ENCODE results near the gene AGBL5.
"Not testable (repeated sequence)": the region's sequence is repeated elsewhere in the genome, so short reads cannot be mapped to it uniquely, and the experiment has no call there.

The AGBL5 gene

GRCh38 chr2:27091746-27092695, 40.6 kb downstream of the AGBL5 start:
- no peak for DNase-seq (ENCODE audit: low read depth)

DNA sequence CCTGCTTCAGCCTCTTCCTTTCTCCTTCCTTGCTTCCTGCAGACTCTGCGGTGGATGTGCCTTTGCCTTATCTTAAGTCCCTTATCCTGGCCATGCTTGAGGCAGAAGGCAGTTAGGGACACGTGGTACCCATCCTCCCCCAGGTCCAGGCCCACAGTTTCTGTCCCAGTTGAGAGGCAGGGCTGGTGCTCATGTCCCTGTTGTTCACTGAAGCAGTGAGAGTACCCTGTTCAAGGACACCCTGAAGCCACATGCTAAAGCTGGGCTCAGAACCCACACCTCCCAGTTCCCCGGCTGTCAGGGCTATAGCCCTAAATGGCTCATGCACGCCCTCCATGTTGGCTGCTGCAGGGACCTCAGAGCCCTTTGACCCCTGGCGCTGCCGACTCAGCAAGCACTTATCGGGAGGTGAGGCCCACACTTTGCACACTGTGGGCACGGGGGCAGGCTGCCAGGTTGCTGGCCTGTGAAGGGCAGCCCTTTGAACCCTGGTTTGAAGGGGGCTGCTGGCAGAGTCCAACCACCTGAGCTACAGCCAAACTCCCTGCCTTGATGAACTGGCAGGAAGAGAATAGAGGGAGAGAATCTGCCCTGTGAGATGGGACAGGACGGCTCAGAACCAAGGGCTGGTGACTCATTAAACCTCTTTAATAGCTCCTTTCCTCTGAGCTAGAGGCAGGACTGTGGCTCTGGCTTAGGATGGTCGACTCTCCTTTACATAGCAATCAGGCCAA, 41.4 kb downstream of the AGBL5 start:
- no peak for DNase-seq (ENCODE audit: low read depth)

GRCh38 chr2:27093430-27094352, 42.2 kb downstream of the AGBL5 start:
- no peak for DNase-seq (ENCODE audit: low read depth)

GRCh38 chr2:27094353-27094984, 43.0 kb downstream of the AGBL5 start:
- no peak for DNase-seq (ENCODE audit: low read depth)

- DNase-seq (ENCODE audit: low read depth): no peak
These were observed 43.9 kb downstream of the AGBL5 start for GRCh38 chr2:27095427-27095744.

DNA sequence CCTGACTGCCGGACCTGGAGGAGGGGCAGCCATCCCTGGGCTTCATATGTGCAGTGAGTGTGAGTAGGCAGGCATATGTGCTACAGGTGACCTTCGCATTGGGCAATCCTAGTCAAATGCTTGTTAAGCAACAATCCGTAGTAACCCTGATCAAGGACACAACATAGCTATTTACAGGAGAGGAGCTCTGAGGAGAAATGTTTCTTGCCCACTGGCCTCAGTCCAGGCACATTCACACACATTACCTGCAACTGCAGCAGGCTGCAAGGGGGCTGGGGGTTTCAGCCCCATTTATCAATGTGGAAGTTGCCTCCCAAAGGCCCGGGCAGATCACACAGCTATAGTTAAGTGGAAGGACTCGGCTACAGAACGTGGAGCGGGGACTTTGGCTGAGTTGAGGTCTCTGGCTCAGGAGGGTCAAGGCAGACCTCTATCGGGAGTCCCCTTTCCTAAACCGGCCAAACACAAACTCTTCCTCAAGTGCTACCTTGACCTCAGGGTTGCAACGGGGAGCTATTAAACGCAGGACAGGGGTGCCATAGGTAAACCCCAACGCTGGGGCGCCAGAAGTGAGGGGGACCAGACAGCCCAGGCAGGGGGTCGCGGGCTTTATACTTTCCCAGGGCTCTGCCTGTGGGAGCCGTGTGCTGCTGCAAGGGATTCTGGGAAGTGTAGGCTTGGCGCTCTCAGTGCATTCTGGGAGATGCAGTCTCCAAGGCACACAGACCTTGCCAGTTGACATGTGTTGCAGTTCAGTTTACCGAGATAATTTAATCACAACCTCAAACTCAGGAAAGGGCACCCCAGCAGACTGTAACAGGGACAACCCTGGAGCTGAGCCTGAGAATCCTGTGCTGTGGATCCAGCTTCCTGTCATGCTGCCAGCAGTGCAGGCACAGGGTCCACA, 44.5 kb downstream of the AGBL5 start:
- DNase-seq (ENCODE audit: low read depth): no peak

DNA sequence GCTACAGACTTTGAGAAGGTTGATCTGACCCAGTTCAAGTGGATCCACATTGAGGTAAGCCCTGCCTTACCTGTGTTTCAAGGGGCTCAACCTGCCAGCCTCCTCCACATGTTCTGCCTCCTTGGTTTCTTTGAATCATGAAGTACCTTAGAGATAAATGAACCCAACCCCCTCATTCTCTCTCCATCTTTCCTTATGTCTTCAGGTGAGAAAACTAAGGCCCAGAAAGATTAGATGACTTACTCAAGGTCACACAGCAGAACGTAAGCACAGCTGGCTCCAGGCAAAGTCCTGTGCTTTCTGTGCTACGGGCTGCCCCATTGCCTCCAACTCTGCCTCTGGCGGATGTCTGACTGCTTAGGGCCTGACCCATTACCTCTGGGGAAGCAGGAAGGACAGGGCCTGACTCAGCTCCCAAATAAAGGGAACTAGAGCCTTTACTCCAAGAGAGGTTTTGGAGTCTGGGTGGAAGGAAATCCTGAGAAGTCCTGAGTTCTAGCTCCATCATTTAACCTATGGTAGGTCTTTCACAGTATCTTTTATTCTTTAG, 45.4 kb downstream of the AGBL5 start:
- DNase-seq (ENCODE audit: low read depth): no peak

DNA sequence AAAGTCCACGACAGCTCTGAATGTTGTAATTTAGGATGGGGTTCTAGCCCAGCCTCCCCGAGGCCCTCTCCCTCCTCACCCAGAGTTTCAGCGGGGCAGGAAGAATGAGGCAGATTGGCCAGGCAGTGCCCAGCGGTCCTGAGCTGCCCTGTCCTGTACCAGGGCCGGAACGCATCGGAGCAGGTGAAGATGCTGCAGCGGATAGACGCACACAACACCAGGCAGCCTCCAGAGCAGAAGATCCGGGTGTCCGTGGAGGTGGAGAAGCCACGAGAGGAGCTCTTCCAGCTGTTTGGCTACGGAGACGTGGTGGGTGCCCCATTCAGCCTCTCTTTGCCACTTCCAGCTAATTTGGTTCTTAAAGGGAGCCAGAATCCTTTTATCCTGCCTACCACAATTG, 45.9 kb downstream of the AGBL5 start:
- DNase-seq (ENCODE audit: low read depth): no peak

GRCh38 chr2:27099334-27099955, 48.0 kb downstream of the AGBL5 start:
- DNase-seq (ENCODE audit: low read depth): no peak

- no peak for DNase-seq (ENCODE audit: low read depth)
These were observed 48.6 kb downstream of the AGBL5 start for GRCh38 chr2:27100036-27100435.

DNA sequence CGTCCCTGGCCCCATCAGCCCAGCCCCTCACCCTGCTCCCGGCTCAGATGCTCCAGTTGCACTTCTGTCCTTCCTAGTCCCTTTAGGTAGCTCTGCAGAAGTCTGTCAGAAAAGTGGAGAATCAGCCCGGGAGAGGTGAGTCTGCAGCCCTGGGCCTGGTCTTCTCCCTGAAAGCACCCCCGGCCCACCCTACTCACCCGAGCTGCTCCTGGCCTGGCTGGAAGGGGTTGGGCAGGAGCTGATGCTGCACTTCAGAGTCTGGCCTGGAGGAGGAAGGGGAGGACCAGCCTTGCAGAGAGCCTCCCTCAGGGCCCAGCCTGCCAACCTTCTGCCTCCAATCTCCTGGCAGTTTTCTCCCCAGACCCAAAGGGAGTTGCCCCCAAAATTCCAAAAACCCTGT, 50.9 kb downstream of the AGBL5 start:
- DNase-seq (ENCODE audit: low read depth): no peak

GRCh38 chr2:27105981-27106380, 54.5 kb downstream of the AGBL5 start:
- no peak for DNase-seq (ENCODE audit: low read depth)

DNA sequence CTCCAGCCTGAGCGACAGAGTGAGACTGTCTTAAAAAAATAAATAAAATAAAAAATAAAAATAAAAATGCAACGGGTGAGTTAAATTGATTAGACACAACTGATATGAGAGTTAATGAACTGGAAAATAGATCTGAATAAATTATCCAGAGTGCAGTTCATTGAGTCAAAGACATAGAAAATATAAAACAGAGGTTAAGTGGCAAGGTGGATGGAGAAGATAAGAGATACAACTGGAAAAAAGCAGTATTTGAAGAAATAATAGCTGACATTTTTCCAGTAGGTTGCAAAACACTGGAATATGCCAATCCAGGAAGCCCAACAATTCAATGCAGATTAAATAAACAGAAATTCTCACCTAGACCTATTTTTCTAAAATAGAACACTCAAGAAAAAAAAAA, 56.8 kb downstream of the AGBL5 start:
- no peak for DNase-seq (ENCODE audit: low read depth)

DNA sequence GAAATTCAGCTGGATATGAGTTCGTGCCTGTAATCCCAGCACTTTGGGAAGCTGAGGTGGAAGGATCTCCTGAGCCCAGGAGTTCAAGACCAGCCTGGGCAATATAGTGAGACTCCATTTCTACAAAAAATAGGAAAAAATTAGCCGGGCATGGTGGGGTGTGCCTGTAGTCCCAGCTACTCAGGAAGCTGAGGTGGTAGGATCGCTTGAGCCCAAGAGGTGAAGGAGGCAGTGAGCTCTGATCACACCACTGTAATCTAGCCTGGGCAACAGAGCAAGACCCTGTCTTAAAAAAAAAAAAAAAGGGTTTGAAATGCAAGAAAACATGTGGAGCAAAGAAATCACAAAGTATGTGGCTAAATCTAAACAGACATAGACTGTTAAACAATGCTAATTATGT, 57.6 kb downstream of the AGBL5 start:
- DNase-seq (ENCODE audit: low read depth): no peak

DNA sequence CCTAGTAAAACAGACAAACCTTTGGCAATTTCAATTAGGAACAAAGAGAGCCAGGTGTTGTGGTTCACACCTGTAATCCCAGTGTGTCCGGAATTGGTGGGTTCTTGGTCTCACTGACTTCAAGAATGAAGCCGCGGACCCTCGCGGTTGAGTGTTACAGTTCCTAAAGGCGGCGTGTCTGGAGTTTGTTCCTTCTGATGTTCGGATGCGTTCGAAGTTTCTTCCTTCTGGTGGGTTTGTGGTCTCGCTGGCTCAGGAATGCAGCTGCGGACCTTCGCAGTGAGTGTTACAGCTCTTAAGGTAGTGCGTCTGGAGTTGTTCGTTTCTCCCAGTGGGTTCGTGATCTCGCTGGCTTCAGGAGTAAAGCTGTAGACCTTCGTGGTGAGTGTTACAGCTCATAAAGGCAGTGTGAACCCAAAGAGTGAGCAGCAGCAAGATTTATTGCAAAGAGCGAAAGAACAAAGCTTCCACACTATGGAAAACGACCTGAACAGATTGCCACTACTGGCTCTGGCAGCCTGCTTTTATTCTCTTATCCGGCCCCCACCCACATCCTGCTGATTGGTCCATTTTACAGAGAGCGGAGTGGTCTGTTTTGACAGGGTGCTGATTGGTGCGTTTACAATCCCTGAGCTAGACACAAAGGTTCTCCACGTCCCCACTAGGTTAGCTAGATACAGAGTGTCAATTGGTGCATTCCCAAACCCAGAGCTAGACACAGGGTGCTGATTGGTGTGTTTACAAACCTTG, 59.3 kb downstream of the AGBL5 start:
- DNase-seq (ENCODE audit: low read depth): not testable (repeated sequence)

- DNase-seq (ENCODE audit: low read depth): not testable (repeated sequence)
These were observed 60.1 kb downstream of the AGBL5 start for GRCh38 chr2:27111392-27112078.

GRCh38 chr2:27115519-27115918, 64.1 kb downstream of the AGBL5 start:
- DNase-seq (ENCODE audit: low read depth): no peak

DNA sequence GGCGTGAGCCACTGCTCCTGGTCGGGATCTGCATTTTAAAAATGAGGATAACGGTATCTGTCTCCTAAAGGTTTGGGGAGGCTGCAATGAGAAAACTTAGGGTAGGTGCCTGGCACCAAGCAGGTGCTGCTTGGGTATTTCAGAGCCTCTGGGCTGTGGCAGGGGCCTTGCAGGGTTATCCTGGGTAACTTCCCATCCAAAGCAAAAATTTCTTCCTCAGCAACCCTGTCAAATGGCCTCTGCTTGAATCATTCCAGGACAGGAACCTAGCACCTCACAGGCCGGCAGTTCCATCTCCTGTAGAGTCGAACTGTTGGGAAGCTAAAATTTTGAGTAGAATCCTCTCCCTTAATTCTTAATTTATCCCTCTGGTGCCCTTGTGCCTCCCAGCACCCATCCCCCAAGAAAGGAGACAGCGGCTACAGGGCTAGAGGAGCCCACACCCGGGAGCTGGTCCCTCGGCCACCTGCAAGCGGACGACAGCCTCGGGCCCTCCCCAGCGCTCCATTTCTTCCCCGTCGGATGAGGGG, 66.6 kb downstream of the AGBL5 start:
- DNase-seq (ENCODE audit: low read depth): no peak
